Measurements from ENCODE around the gene DMRTC2.

Gene DMRTC2

GRCh38 chr19:41845001-41845050 is at the start of gene DMRTC2:
Gene DMRTC2, plus strand, starts transcription at chr19:41845042. Its CDS starts 2,387 bp downstream, at chr19:41847429.
- DNase-seq = no peak

GRCh38 chr19:41796362-41796761 is 48.5 kb upstream of the DMRTC2 start, which contains the start of gene CEACAM3:
Gene CEACAM3, plus strand, starts transcription at chr19:41796587. Its CDS starts 91 bp downstream, at chr19:41796678.
- DNase-seq = no peak

GRCh38 chr19:41796901-41797300 is 47.9 kb upstream of the DMRTC2 start:
- DNase-seq = no peak

GRCh38 chr19:41799444-41800000 is 45.3 kb upstream of the DMRTC2 start:
- no peak for DNase-seq

GRCh38 chr19:41801031-41801430 is 43.8 kb upstream of the DMRTC2 start:
- DNase-seq = no peak

DNA sequence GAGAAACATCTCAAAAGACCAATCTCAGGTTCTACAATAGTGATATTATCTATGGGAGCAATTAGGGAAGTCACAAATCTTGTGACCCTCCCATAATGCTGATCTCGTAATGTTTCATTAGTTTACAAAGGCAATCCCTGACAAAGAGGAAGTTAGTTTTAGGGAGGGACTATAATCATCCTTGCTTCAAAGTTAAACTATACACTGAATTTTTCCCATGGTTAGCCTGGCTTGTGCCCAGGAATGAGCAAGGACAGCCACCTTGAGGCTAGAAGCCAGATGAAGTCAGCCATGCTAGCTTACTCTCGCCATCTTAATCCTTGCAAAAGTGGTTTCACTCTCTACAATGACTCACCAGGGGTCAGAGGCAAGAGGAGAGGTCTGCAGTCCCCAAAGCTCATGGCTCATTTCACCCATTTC is 43.0 kb upstream of the DMRTC2 start:
- no peak for DNase-seq

DNA sequence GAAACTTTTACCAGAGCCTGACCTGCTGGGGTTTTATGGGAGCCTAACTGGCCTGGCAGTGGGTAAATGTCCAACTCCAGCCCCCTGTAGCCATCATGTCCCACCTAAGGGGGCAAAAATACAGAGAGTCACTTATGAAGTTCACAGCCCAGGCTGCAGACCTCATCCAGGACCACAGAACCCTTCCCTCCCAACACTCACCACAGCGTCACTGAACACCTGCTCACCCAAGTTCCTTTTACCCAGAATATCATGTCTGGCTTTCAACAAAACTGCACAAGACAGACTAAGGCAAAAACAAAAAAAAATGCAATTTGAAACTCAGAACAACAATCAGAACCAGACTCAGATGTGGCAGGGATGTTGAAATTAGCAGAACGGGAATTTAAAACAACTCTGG is 42.1 kb upstream of the DMRTC2 start:
- DNase-seq = no peak

DNA sequence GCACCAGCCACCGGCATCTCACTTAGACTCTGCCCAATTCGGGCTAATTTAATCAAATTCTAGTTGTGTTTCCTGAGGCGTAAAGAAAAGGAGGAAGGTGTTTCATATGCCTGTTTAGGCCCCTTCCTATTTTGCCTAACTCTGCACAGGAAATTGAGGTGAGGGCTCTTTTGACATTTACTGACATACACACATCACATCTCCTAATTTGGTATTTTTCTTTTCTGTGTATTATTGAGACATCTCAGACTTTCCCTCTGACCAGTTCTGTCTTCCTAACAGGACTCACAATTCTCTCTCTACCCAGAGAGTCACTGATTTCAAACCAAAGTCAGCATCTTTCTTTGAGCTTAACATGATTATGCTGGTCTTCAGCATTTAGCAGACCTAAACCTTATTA is 40.5 kb upstream of the DMRTC2 start:
- no peak for DNase-seq

DNA sequence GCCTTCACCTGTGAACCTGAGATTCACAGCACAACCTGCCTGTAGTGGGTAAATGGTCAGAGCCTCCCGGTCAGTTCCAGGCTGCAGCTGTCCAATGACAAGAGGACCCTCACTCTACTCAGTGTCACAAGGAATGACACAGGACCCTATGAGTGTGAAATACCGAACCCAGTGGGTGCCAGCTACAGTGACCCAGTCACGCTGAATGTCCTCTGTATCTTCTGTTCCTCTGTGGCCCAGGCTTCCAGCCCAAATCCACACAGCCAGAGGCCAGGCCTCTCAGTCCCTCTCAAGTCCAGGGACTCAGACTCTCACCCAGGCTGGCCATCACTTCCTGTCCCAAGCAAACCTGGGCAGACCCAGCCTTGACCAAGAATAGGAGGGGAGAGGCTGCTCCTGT is 37.7 kb upstream of the DMRTC2 start:
- no peak for DNase-seq

GRCh38 chr19:41808663-41809566 is 35.9 kb upstream of the DMRTC2 start:
- DNase-seq = no peak

DNA sequence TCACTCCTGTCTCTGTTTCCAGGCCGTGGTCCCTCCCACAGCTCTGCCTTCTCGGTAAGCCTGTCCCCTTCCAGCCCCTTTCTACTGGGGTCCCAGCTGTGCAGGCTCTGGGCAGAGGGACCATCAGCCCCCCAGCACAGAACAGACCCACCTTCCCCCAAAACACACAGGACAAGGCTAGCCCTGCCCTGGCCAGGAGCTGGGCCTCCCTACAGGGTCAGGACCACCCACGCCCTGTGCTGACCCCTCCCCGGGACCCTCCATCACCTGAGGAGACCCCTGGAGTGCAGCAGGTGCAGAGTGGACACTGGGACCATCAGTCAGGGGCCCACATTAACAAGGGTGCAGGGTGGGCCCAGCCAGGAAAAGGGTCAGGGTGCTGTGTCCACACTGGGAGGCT is 34.5 kb upstream of the DMRTC2 start:
- DNase-seq = no peak

DNA sequence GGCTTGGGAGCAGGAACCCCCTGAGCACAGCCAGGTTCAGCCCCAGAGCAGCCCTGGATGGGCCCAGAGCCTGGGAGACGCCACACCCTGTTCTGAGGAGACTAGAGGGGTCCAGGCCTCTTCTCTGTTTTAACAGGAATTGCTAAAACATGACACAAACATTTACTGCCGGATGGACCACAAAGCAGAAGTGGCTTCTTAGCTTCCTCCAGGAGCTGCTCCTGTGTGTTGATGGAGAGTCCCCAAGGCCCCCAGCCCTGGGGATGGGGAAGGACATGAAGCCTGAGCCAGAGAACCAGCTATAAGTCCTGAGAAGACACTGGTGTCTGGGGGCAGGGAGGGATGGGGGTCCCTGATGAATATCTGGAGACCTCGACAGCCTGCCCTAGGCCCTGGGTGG is 33.8 kb upstream of the DMRTC2 start:
- DNase-seq = no peak

DNA sequence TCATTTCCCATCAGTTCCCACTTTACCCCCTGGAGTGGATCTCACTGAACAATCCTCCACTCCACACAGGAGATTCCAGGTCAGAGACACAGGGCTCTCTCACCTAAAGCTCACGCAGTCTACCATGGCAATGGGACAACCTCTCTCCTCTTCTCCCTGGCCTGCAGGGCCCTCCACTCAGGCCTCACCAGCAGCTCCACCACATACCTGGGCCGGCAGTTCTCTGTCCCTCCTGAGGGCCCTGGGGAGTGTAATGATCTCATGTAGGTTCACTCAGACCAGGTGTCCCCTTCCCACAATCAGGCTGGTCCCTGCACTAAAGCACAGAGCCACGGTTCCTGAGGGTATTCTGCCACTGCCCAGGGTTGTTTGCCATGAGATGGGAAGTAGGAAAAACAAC is 32.9 kb upstream of the DMRTC2 start:
- no peak for DNase-seq

GRCh38 chr19:41813911-41814310 is 30.9 kb upstream of the DMRTC2 start:
- DNase-seq = no peak

- DNase-seq = no peak
Measured at GRCh38 chr19:41815301-41815700, 29.5 kb upstream of the DMRTC2 start.

DNA sequence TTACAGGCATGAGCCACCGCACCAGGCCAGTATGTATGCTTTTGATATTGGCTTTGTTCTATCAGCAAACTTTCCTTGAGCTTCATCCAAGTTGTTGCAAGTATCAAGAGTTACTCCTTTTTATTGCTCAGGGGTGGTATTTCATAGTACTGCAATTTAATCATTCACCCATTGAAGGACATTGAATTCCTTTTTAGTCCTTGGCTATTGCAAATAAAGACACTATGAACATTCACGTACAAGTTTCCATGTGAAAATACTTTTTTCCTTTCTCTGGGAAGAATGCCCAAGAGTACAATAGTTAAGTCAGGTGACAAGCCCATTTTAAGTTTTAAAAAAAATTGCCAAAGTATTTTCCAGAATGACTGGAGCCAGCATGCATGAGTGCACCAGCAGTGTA is 28.1 kb upstream of the DMRTC2 start:
- DNase-seq = no peak

- no peak for DNase-seq
Measured at GRCh38 chr19:41821003-41821735, 23.7 kb upstream of the DMRTC2 start.

- DNase-seq = no peak
Measured at GRCh38 chr19:41837981-41838708, 6.7 kb upstream of the DMRTC2 start.

DNA sequence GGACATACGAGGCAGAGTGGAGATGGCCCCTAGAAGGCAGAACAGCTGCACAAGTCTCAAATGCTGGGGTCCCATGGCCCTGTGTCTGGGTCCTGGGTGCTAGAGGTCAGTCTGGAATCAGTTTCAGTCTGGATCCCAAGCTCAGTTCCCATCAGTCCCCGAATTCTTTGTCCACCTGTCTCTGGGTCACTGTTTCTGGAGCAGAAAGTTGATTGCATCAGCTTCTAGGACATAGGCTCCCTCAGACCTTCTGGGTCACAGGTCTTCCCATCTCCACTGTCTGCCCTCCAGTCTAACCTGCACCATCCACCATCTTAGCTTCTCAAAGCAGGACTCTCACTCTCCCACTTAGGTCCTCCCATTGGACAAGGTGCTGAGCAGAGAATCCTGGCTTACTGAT is 5.6 kb upstream of the DMRTC2 start:
- DNase-seq = no peak

GRCh38 chr19:41843371-41843770 is 1.5 kb upstream of the DMRTC2 start:
- DNase-seq = no peak

- no peak for DNase-seq
Measured at GRCh38 chr19:41844601-41845000, 241 bp upstream of the DMRTC2 start, which contains the start of gene LYPD4. Gene LYPD4, minus strand, starts transcription at chr19:41844683. Its CDS starts 5,398 bp downstream, at chr19:41839285.

DNA sequence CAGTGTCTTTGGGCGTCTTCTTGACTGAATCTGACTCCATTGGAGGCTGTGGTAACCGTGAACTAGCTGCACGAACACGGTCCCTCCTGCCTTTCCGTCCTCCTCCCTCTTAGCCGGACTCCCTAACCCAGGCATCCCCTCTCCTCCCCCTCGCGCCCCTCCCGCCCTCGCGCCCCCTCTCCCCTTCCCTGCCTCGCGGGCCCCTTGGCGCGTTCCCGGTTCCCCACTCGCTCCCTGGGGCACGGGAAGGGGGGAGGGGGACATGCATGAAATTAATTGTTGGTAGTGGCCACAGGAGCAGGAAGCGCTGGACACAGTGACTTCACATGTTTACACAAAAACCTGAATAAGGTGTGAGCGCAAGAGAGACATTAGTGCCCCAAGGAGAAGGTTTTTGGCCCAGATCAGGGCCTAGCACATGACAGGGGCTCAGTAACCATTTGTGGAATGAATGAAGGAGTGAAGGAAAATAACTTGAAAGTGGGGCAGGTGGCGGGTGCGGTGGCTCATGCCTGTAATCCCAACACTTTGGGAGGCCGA is 279 bp downstream of the DMRTC2 start:
- no peak for DNase-seq

GRCh38 chr19:41847351-41848105 is 2.7 kb downstream of the DMRTC2 start:
- DNase-seq = no peak

Measured in amniotic stem cell (primary cell).